K562 (cell line): ENCODE results near the gene LGALS7B. TPM values are rescaled to one million over a fixed set of nuclear protein-coding genes. Genes with fewer than 3 reads are reported as not detected.

Experiments used
- ARID1B ChIP-seq: fragments of 450-650 bp; IDR thresholded peaks from 2 replicates; pipeline ENCODE4 v1.6.1; 2016; ENCODE audit warnings: antibody characterized with exemption, mild to moderate bottlenecking, inconsistent platforms
- BHLHE40 ChIP-seq: IDR thresholded peaks from 2 replicates; pipeline ENCODE4 v1.6.1; 2011; ENCODE audit warnings: low read length, improper control_type of control experiment
- CBFA2T2 ChIP-seq: fragments of 450-650 bp; conservative IDR thresholded peaks from 2 replicates; pipeline ENCODE4 v1.6.1; 2017; ENCODE audit warnings: mild to moderate bottlenecking
- CREB1 ChIP-seq, 2 experiments: sonication (generic) in 1 of 2; formaldehyde crosslinking in 1 of 2; IDR thresholded peaks; 2 replicates each; pipeline versions ENCODE4 v1.6.1 to v1.8.0; 2012 to 2022; ENCODE audit warnings: inconsistent platforms in 1 of 2, mild to moderate bottlenecking in 1 of 2, missing genetic modification reagents in 1 of 2, moderate library complexity in 1 of 2
- CXXC5 ChIP-seq: fragments of 250-450 bp; sonication (Bioruptor Pico); IDR thresholded peaks from 2 replicates; pipeline ENCODE4 v1.8.0; 2022; ENCODE audit warnings: inconsistent platforms, mild to moderate bottlenecking, moderate library complexity
- E2F1 ChIP-seq: sonication (generic); formaldehyde crosslinking; IDR thresholded peaks from 2 replicates; pipeline ENCODE4 v1.8.1; 2023; ENCODE audit warnings: mild to moderate bottlenecking, missing genetic modification reagents, moderate library complexity
- ELK1 ChIP-seq: sonication (generic); formaldehyde crosslinking; IDR thresholded peaks from 2 replicates; pipeline ENCODE4 v1.8.1; 2022; ENCODE audit warnings: missing genetic modification reagents
- ETV5 ChIP-seq: sonication (generic); formaldehyde crosslinking; IDR thresholded peaks from 2 replicates; pipeline ENCODE4 v1.4.0; 2020; ENCODE audit warnings: low read depth, mild to moderate bottlenecking, missing genetic modification reagents
- FOXJ2 ChIP-seq: fragments of 200-800 bp; sonication (Bioruptor generic); IDR thresholded peaks from 2 replicates; pipeline ENCODE4 v1.6.1; 2016; ENCODE audit warnings: missing genetic modification characterization, missing compliant biosample characterization
- FOXJ3 ChIP-seq: sonication (generic); formaldehyde crosslinking; IDR thresholded peaks from 2 replicates; pipeline ENCODE4 v1.4.0; 2020; ENCODE audit warnings: mild to moderate bottlenecking, missing genetic modification reagents
- GATA2 ChIP-seq: sonication (generic); formaldehyde crosslinking; IDR thresholded peaks from 2 replicates; pipeline ENCODE4 v1.4.0; 2020; ENCODE audit warnings: mild to moderate bottlenecking, missing genetic modification reagents
- KDM5B ChIP-seq: fragments of 200-600 bp; sonication (generic); IDR thresholded peaks from 2 replicates; pipeline ENCODE4 v1.6.1; 2012; ENCODE audit warnings: low read depth, mild to moderate bottlenecking, moderate library complexity, low read length, control low read depth, inconsistent platforms; ENCODE audit not compliant: insufficient replicate concordance
- KLF13 ChIP-seq: fragments of 450-650 bp; IDR thresholded peaks from 2 replicates; pipeline ENCODE4 v1.6.1; 2016; ENCODE audit warnings: missing genetic modification characterization, low read depth, mild to moderate bottlenecking, missing compliant biosample characterization, moderate library complexity, borderline replicate concordance
- LCOR ChIP-seq: sonication (generic); formaldehyde crosslinking; IDR thresholded peaks from 2 replicates; pipeline ENCODE4 v1.8.0; 2022; ENCODE audit warnings: mild to moderate bottlenecking, missing genetic modification reagents
- LEF1 ChIP-seq: fragments of 450-650 bp; IDR thresholded peaks from 2 replicates; pipeline ENCODE4 v1.6.1; 2016; ENCODE audit warnings: mild to moderate bottlenecking
- MECOM ChIP-seq: fragments of 250-450 bp; sonication (Bioruptor Pico); IDR thresholded peaks from 2 replicates; pipeline ENCODE4 v1.8.0; 2022; ENCODE audit warnings: inconsistent platforms
- NRF1 ChIP-seq, 2 experiments: fragments of 450-650 bp; IDR thresholded peaks in 1 of 2; conservative IDR thresholded peaks in 1 of 2; 2 replicates each; pipeline ENCODE4 v1.6.1; 2014; ENCODE audit warnings: mild to moderate bottlenecking in 2 of 2
- POU5F1 ChIP-seq: fragments of 150-350 bp; IDR thresholded peaks from 2 replicates; pipeline ENCODE4 v1.6.1; 2014; ENCODE audit warnings: borderline replicate concordance, low read length, low read depth, mild to moderate bottlenecking; ENCODE audit not compliant: partially characterized antibody
- RAD21 ChIP-seq, 2 experiments: fragments of 250-450 bp in 1 of 2; fragments of 450-650 bp in 1 of 2; sonication (Bioruptor Pico) in 1 of 2; formaldehyde crosslinking in 1 of 2; IDR thresholded peaks in 1 of 2; conservative IDR thresholded peaks in 1 of 2; 2 replicates each; pipeline versions ENCODE4 v1.4.0 to v1.8.0; 2020 to 2022; ENCODE audit warnings: mild to moderate bottlenecking in 2 of 2, moderate library complexity in 1 of 2
- RBM17 ChIP-seq: fragments of 200-400 bp; formaldehyde crosslinking; IDR thresholded peaks from 2 replicates; pipeline ENCODE4 v1.6.1; 2017; ENCODE audit warnings: low read depth, mild to moderate bottlenecking, low read length, borderline replicate concordance
- SP1 ChIP-seq: sonication (generic); formaldehyde crosslinking; IDR thresholded peaks from 2 replicates; pipeline ENCODE4 v1.8.1; 2022; ENCODE audit warnings: mild to moderate bottlenecking, missing genetic modification reagents
- SRF ChIP-seq, 2 experiments: fragments of 250-450, 450-650 bp in 1 of 2; sonication (Bioruptor Pico) in 1 of 2; sonication (generic) in 1 of 2; formaldehyde crosslinking; IDR thresholded peaks; 2 replicates each; pipeline versions ENCODE4 v1.5.0 to v1.5.1; 2020 to 2022; ENCODE audit warnings: mild to moderate bottlenecking in 1 of 2, missing genetic modification reagents in 1 of 2
- SRSF1 ChIP-seq: fragments of 200-400 bp; formaldehyde crosslinking; IDR thresholded peaks from 2 replicates; pipeline ENCODE4 v1.6.1; 2017; ENCODE audit warnings: mild to moderate bottlenecking, low read depth, low read length, moderate library complexity
- ZNF197 ChIP-seq: fragments of 200-800 bp; sonication (Bioruptor generic); IDR thresholded peaks from 2 replicates; pipeline ENCODE4 v1.6.1; 2016; ENCODE audit warnings: low read depth, missing genetic modification characterization, missing compliant biosample characterization
- ZNF384 ChIP-seq: IDR thresholded peaks from 2 replicates; pipeline ENCODE4 v1.6.1; 2012; ENCODE audit warnings: low read depth, low read length, improper control_type of control experiment
- ZNF589 ChIP-seq: fragments of 200-800 bp; sonication (Bioruptor generic); IDR thresholded peaks from 2 replicates; pipeline ENCODE4 v1.6.1; 2016; ENCODE audit warnings: low read depth, missing genetic modification characterization, missing compliant biosample characterization
- ZNF644 ChIP-seq: fragments of 200-800 bp; sonication (Bioruptor generic); IDR thresholded peaks from 2 replicates; pipeline ENCODE4 v1.6.1; 2016; ENCODE audit warnings: low read depth, missing genetic modification characterization, missing compliant biosample characterization
- polyA plus RNA-seq, 8 experiments: library from polyadenylated mRNA; depleted of rRNA in 4 of 8; stranded (reverse) in 5 of 8; unstranded in 3 of 8; fragments of >200 nt; fragmentation: Nextera tagmentation in 2 of 8; fragmentation: Illumina TruSeq in 1 of 8; extraction: Ambion mirVana in 2 of 8; extraction: Trizol in 1 of 8; gene quantifications; 2 replicates each; pipeline versions ENCODE4 v1.2.1 to v1.2.3, GENCODE V29; 2011 to 2014; ENCODE audit warnings: inconsistent platforms in 1 of 8, missing spikeins in 1 of 8
- total RNA-seq, 7 experiments: library from RNA; depleted of rRNA in 6 of 7; stranded (reverse); fragments of >200 nt in 6 of 7; fragmentation: Illumina TruSeq in 2 of 7; extraction: Trizol in 2 of 7; gene quantifications; 2 replicates each; pipeline versions ENCODE4 v1.2.1 to v1.2.3, GENCODE V29; 2011 to 2021; ENCODE audit warnings: low replicate concordance in 1 of 7

The LGALS7B gene
- total and polyA plus RNA-seq, 9 of the 15 experiments (the other 6 are each of a cell fraction or from before 2014, with no cell fraction given) = not detected

GRCh38 chr19:38781058-38781457 lies 7.9 kb upstream of the LGALS7B start (continued):
- TF ChIP-seq RBM17 (no peak), E2F1 (no peak), SRF (CRISPR knock-in tag; IDR thresholded peaks at IDR 0.05) (peak in 1 of 2 experiments; percentile 83; a peak in 2 of 4 replicates), NRF1 (conservative IDR thresholded peaks at IDR 0.05 in 1 of 2, IDR thresholded peaks at IDR 0.05 in 1 of 2) (0 out of 4 replicates have a peak, but pooled peaks of 1 of the 2 experiments have one; percentile 12), KDM5B (no peak), ZNF589 (CRISPR knock-in tag) (no peak), GATA2 (CRISPR knock-in tag) (peak; percentile 88), FOXJ2 (peak; percentile 70; the same call in 1 of the 2 replicates), KLF13 (tag) (0 out of 2 replicates have a peak, but pooled peaks have one; percentile 47), RAD21 (CRISPR knock-in tag; conservative IDR thresholded peaks at IDR 0.05 in 1 of 2, IDR thresholded peaks at IDR 0.05 in 1 of 2) (0 out of 4 replicates have a peak, but pooled peaks have one; percentile 14 to 20), LCOR (peak; percentile 61; the same call in 1 of the 2 replicates), MECOM (CRISPR knock-in tag) (0 out of 2 replicates have a peak, but pooled peaks have one; percentile 28), SP1 (CRISPR knock-in tag) (peak; percentile 54; the same call in 1 of the 2 replicates), ZNF644 (0 out of 2 replicates have a peak, but pooled peaks have one; percentile 34), ELK1 (no peak), FOXJ3 (peak; percentile 91), CREB1 (IDR thresholded peaks at IDR 0.05) (no peak), CREB1 (CRISPR knock-in tag; IDR thresholded peaks at IDR 0.05) (0 out of 2 replicates have a peak, but pooled peaks have one; percentile 21), SRSF1 (no peak), ARID1B (peak; percentile 86), ETV5 (CRISPR knock-in tag) (peak; percentile 35; the same call in 1 of the 2 replicates), BHLHE40 (0 out of 2 replicates have a peak, but pooled peaks have one; percentile 45), CXXC5 (CRISPR knock-in tag) (peak; percentile 35), LEF1 (0 out of 2 replicates have a peak, but pooled peaks have one; percentile 24), CBFA2T2 (peak; percentile 83), POU5F1 (no peak), ZNF384 (peak; percentile 86), ZNF197 (CRISPR knock-in tag) (no peak)
